ENCODE measurements around the gene CDK11B. TPM values are rescaled to one million over a fixed set of nuclear protein-coding genes. Genes with fewer than 3 reads are reported as not detected.

Gene CDK11B
- 12.4 TPM for total RNA-seq

GRCh38 chr1:1658583-1659549, at the start of gene CDK11B:
CDK11B (minus strand) TSS chr1:1659004; CDS start chr1:1657485, 1,519 bp downstream.

DNA sequence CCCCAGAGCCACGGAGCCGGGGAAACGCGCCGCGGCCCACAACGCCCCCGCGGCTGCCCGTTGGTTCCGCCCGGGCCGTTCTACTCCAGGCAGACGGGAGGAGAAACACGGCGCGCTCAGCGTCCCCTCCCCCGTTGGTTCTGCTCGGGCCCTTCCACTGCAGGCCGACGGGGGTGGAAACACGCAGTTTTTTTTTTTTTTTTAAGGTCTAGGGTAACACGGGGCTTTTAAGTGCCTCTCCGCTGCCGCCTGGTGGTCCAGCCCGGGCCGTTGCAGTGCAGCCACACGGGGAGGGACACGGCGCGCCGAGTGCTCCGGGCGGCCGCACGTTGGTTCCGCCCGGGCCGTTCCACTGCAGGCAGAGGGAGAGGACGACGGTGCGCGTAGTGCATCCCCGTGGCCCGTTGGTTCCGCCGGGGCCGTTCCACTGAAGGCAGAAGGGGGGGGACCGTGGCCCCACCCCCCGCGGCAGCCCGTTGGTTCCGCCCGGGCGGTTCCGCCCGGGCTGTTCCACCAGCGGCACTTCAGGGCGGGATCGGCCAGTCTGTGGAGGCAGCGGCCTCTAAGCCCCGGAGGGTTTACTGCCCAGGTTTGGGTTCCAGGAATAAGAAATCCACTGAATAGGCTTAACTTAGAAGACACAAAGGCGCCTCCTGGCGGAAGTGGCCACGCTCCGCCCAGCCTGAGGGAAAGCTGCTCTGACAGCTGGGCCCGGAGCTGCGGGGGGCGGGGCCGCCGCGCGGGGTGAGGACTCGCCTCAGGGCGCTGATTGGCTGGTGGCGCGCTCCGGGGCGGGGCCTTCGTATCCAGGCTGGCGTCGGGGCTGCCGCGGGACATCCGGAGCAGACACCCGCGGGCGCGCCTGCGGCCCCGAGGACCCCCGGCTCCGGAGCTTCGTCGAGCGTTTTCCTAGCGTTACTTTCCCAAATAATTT, 34.2 kb upstream of the CDK11B start, which contains the start of gene SLC35E2B:
SLC35E2B (minus strand) TSS at position 82 of the 934 bp plus-strand sequence. CDS start 16,096 bp downstream, outside the sequence.

GRCh38 chr1:1631782-1632420, 26.9 kb downstream of the CDK11B start, which contains the start of gene MMP23B:
MMP23B (plus strand) TSS chr1:1632173; CDS start chr1:1632219, 46 bp downstream.

DNA sequence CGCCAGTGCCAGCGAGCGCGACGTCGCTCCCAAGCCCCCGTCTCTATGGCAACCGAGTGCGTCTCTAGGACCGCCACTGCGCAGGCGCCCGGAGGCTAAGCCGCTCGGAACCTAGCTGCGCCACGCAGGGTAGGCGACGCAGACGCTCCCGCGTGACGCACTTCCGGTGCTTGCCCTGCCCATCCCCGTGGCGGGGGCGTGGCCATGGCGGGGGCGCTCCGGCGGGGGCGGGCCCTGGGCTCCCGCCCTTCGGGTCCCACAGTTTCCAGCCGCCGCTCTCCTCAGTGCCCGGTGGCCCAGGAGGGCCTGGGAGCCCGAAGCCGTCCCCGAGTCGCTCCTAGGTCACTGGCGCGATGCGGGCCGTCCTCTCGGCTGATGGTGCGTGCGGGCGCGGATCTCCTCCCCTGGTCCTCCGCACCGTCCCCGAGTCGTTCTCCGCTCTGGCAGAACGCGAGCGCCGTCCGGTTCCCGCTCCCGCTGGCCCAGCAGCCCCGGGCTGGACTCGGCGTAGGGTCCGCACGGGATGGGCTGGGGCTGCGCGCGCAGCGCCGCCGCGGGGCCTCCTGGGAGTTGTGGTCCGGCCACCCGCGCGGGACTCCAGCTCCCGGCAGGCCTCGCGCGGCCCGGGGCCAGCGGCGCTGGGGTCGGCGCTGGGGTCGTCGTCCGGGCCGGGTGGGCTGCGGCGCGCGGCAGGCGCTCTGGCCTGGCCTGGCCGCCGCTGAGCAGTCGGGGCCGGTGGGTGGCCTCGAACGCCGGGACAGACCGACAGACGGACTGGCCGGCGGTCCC, 43.4 kb downstream of the CDK11B start, which contains the start of gene MIB2:
MIB2 (plus strand) TSS at position 245 of the 789 bp plus-strand sequence. CDS start 7,953 bp downstream, outside the sequence.

GRCh38 chr1:1599935-1600860, 58.6 kb downstream of the CDK11B start, which contains the start of gene FNDC10:
FNDC10 (minus strand) TSS chr1:1600135; CDS start chr1:1600015, 120 bp downstream.

Other genes with a start within 250 kb of the CDK11B start
- gene ANKRD65, start 237.7 kb downstream of the CDK11B start, total RNA-seq, result 6.9 TPM
- 54.3 TPM for gene VWA1, start 223.3 kb downstream of the CDK11B start, total RNA-seq
- gene ATAD3C, start 209.3 kb downstream of the CDK11B start, total RNA-seq, result 5.8 TPM
- gene ATAD3B, start 187.2 kb downstream of the CDK11B start, total RNA-seq, result 16.4 TPM
- gene ATAD3A, start 146.8 kb downstream of the CDK11B start, total RNA-seq, result 22.3 TPM
- 6.3 TPM for gene TMEM240, start 118.4 kb downstream of the CDK11B start, total RNA-seq
- gene SSU72, start 84.1 kb downstream of the CDK11B start, total RNA-seq, result 60.6 TPM
- 1.3 TPM for gene FNDC10, start 58.9 kb downstream of the CDK11B start, total RNA-seq
- gene MIB2, start 43.5 kb downstream of the CDK11B start, total RNA-seq, result 68.0 TPM
- gene MMP23B, start 26.8 kb downstream of the CDK11B start, total RNA-seq, result 48.1 TPM
- 56.9 TPM for gene SLC35E2B, start 33.8 kb upstream of the CDK11B start, total RNA-seq
- 33.8 TPM for gene CDK11A, start 65.4 kb upstream of the CDK11B start, total RNA-seq
- gene NADK, start 119.5 kb upstream of the CDK11B start, total RNA-seq, result 47.6 TPM
- gene GNB1, start 232.1 kb upstream of the CDK11B start, total RNA-seq, result 123 TPM